Upper lobe of right lung (tissue), 1 donor: ENCODE data around the gene ZIC4. TPM values are rescaled to one million over a fixed set of nuclear protein-coding genes. Genes with fewer than 3 reads are reported as not detected.

ENCODE experiments used
- ATAC-seq: fragments of 200-7000 bp; cut with Tn5 transposase; one replicate; pipeline ENCODE4 v1.9.1; 2020; ENCODE audit warnings: mild to moderate bottlenecking, moderate library complexity
- DNase-seq: peaks from one replicate; pipeline ENCODE4 v3.0.0-alpha.2; 2020
- H3K27ac ChIP-seq: fragments of 200-600 bp; one replicate; pipeline ENCODE4 v1.8.0; 2022
- H3K27me3 ChIP-seq: fragments of 200-600 bp; one replicate; pipeline ENCODE4 v1.8.0; 2022; ENCODE audit warnings: mild to moderate bottlenecking
- H3K36me3 ChIP-seq: fragments of 200-600 bp; one replicate; pipeline ENCODE4 v1.8.0; 2022
- H3K4me1 ChIP-seq: fragments of 200-600 bp; one replicate; pipeline ENCODE4 v1.8.0; 2022
- H3K4me3 ChIP-seq: fragments of 200-600 bp; one replicate; pipeline ENCODE4 v1.8.0; 2022; ENCODE audit warnings: mild to moderate bottlenecking
- H3K9me3 ChIP-seq: fragments of 200-600 bp; one replicate; pipeline ENCODE4 v1.8.0; 2022
- intact Hi-C: fragments of 100-400 bp; cut with DNase I; formaldehyde crosslinking; loops from one replicate; pipeline ENCODE4 v1.11.0; 2022
- total RNA-seq: library from RNA; stranded (reverse); fragmentation: NEBNext Ultra II Directional; extraction: Animal tissue kit (Norgen Biotek cat#: 25700); gene quantifications from one replicate; pipeline ENCODE4 v1.2.1, GENCODE V29; 2021
- TF ChIP-seq, protein P1 (sequence below): fragments of 200-600 bp; IDR thresholded peaks from one replicate; pipeline ENCODE4 v1.8.0; 2022; ENCODE audit warnings: antibody characterized with exemption
- donor health status: DM: no; HTN: yes; CAD: no; lungs with severe emphysema.

The ZIC4 gene
- total RNA-seq, 1 donor from 2014 or later: not detected

- intact Hi-C loops: no loop called here
- TF ChIP-seq, protein P1, sequence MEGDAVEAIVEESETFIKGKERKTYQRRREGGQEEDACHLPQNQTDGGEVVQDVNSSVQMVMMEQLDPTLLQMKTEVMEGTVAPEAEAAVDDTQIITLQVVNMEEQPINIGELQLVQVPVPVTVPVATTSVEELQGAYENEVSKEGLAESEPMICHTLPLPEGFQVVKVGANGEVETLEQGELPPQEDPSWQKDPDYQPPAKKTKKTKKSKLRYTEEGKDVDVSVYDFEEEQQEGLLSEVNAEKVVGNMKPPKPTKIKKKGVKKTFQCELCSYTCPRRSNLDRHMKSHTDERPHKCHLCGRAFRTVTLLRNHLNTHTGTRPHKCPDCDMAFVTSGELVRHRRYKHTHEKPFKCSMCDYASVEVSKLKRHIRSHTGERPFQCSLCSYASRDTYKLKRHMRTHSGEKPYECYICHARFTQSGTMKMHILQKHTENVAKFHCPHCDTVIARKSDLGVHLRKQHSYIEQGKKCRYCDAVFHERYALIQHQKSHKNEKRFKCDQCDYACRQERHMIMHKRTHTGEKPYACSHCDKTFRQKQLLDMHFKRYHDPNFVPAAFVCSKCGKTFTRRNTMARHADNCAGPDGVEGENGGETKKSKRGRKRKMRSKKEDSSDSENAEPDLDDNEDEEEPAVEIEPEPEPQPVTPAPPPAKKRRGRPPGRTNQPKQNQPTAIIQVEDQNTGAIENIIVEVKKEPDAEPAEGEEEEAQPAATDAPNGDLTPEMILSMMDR: no peak
Measured at GRCh38 chr3:147360051-147360439, 46.3 kb downstream of the ZIC4 start.

DNA sequence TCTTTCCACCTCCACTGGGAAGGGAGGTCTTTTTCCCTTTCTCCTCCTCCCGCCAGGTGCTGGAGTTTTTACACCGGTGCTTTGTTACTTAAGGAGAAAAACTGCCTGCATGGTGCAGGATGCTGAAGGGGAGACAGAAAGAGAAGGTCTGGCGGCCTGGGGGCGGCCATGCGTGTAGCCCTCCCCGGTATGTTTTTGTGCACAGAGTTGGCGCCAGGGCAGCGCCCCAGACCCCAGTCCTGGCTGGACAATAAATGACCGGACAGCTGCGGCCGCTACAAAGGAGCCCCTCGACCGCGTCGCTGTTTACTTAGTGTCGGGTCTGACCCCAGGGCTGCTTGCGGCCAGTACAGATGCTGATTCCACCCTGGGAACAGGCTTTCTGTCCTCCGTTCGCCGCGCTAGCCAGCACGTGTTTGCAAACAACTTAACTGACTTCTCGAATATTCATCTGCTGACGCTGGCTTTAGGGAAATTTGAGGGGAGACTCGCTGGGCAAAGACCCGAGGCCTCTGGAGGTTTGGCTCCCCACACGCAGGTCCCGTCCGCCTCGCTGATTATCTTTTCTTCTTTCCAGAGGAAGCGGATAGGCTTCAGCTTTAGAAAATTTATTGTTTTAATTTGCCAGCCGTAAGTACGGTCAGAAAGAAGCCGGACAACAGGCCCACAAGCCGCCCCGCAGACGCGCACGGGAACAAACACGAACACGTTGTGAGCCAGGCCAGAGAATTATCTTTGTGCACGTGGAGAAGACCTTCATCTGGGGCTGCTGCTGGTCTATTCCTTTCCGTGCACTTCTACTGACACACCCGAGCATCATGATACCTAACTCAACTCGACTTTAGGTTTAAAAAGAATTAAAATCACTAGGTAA is 46.9 kb downstream of the ZIC4 start:
- Histone ChIP-seq H3K4me1 (no peaks in the 10 kb centered on the region), H3K36me3 (no peaks in the 10 kb centered on the region), H3K9me3 (no peaks in the 10 kb centered on the region), H3K4me3 (no peak overlapping the region), H3K27ac (no peak overlapping the region), H3K27me3 (peaks cover 76% of the 10 kb centered on the region)
- no peak for ATAC-seq
- TF ChIP-seq, protein P1: no peak
- no peak for DNase-seq
- intact Hi-C loops: no loop called here

More at GRCh38 chr3:147360051-147360439, 46.3 kb downstream of the ZIC4 start:
- Histone ChIP-seq H3K4me1 (no peaks in the 10 kb centered on the region), H3K36me3 (no peaks in the 10 kb centered on the region), H3K4me3 (no peak overlapping the region), H3K27ac (no peak overlapping the region), H3K27me3 (peaks cover 70% of the 10 kb centered on the region), H3K9me3 (no peaks in the 10 kb centered on the region)
- DNase-seq (no peak), ATAC-seq (no peak)

DNA sequence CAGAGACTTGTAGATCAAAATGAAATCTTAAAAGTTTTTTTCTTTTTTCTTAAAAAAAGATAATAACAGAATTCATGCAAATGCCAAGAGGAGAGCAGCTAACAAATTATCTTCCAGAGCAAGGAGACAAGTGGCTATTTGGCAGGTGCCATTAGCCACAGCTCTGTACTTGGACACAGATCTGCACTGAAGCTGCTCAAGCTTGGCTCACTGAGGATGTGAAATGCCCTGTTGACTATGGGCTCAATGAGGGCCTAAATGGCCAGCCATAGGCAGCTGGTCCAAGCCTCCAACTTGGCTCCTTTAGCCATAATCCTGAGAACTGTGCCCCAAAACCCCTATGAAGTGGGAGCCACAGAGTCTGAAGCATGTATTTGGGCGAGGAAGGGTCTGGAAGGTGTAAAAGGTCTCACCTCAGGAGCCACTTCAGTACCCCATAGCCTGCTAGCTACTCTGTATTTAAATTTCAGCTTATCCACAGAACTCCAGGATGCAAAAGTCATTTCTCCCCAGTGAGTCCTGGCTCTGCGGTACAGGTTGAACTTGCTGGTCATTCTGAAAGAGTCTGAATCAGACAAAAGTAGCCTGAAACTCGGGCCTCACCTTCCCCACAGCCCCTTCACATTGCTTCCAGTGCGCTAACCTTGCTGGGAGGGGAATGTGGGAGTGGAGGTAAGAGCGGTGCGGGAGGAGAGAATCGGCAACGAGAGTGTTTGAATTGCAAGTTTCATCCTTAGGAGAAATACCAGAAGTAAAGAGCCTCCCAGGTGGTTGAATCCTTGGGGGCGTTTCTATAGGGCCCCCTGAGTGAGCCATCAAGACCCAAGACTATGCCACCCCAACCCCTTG is 48.0 kb downstream of the ZIC4 start:
- Histone ChIP-seq H3K27me3 (peaks cover 87% of the 10 kb centered on the region), H3K4me1 (no peaks in the 10 kb centered on the region), H3K27ac (no peak overlapping the region), H3K4me3 (no peak overlapping the region), H3K9me3 (no peaks in the 10 kb centered on the region), H3K36me3 (no peaks in the 10 kb centered on the region)
- ATAC-seq (no peak), DNase-seq (no peak)
- TF ChIP-seq, protein P1: no peak
- intact Hi-C loops: no loop called here

GRCh38 chr3:147356909-147357900 is 49.1 kb downstream of the ZIC4 start:
- intact Hi-C loops: no loop called here

More at GRCh38 chr3:147356909-147357900, 49.1 kb downstream of the ZIC4 start:
- no peaks in the 10 kb centered on the region for H3K9me3 ChIP-seq
- H3K27me3 ChIP-seq: peaks cover 87% of the 10 kb centered on the region
- H3K4me3 ChIP-seq: no peak overlapping the region
- H3K4me1 ChIP-seq: no peaks in the 10 kb centered on the region
- TF ChIP-seq, protein P1: no peak
- H3K27ac ChIP-seq: no peak overlapping the region
- ATAC-seq (no peak), DNase-seq (no peak)
- no peaks in the 10 kb centered on the region for H3K36me3 ChIP-seq
